HCT116 (cell line): ENCODE results near the gene MED13L. TPM values are rescaled to one million over a fixed set of nuclear protein-coding genes. Genes with fewer than 3 reads are reported as not detected.

Experiments used
- ATAC-seq: fragments of 200-7000 bp; cut with Tn5 transposase; 2 replicates; pipeline ENCODE4 v1.9.1; 2020; ENCODE audit warnings: mild to moderate bottlenecking, moderate library complexity
- BruUV-seq: library from RNA; stranded (reverse); fragments of 400-500 nt; replicated peaks from 2 replicates; lab custom pipeline; 2021; lab: Mats Ljungman, UMichigan
- CTCF ChIA-PET: fragments of 300-600 bp; sonication (Branson Sonifier 250); formaldehyde crosslinking; loops from one replicate; lab custom pipeline; 2021; ENCODE audit warnings: antibody characterized with exemption; lab: Charles Lee
- POLR2A ChIA-PET: fragments of 300-600, 350-600 bp; sonication (Branson Sonifier 250); formaldehyde crosslinking; loops from one replicate; lab custom pipeline; 2021; ENCODE audit warnings: antibody characterized with exemption; lab: Charles Lee
- RAD21 ChIA-PET, 2 experiments: fragments of 300-600 bp; sonication (Branson Sonifier 250); formaldehyde crosslinking; loops; one replicate each; lab custom pipeline; 2023; ENCODE audit warnings: low total read pairs in 2 of 2; ENCODE audit not compliant: uncharacterized antibody in 2 of 2, unreplicated experiment in 2 of 2, low non-redundant PET in 1 of 2; lab: Charles Lee
- DNase-seq: peaks from one replicate; pipeline ENCODE4 v3.0.0-alpha.2; 2010; ENCODE audit warnings: low read depth, low spot score
- H2AFZ ChIP-seq: fragments of 200-600 bp; shearing (Covaris generic), sonication (generic); 2 replicates; pipeline ENCODE4 v1.6.1; 2017; ENCODE audit warnings: low read depth, mixed run types, mixed read lengths, antibody characterized with exemption, low read length; ENCODE audit not compliant: poor library complexity, severe bottlenecking
- H3K27ac ChIP-seq: 2 replicates; pipeline ENCODE4 v1.5.1; 2012; ENCODE audit warnings: low read depth, low read length
- H3K27me3 ChIP-seq: fragments of 200-600 bp; sonication (generic); 2 replicates; pipeline ENCODE4 v1.6.1; 2016; ENCODE audit warnings: mixed run types, low read length, mixed read lengths; ENCODE audit not compliant: insufficient read depth
- H3K36me3 ChIP-seq, 2 experiments: fragments of 200-500 bp in 1 of 2; fragments of 200-600 bp in 1 of 2; sonication (Bioruptor generic) in 1 of 2; sonication (generic) in 1 of 2; 2 replicates each; pipeline versions ENCODE4 v1.5.1 to v1.6.1; 2014 to 2016; ENCODE audit warnings: low read length in 2 of 2, inconsistent platforms in 1 of 2, mixed read lengths in 1 of 2, mixed run types in 1 of 2; ENCODE audit not compliant: insufficient read depth in 2 of 2, control insufficient read depth in 1 of 2
- H3K4me1 ChIP-seq, 2 experiments: fragments of 200-600 bp in 1 of 2; sonication (generic) in 1 of 2; 2 replicates each; pipeline versions ENCODE4 v1.5.1 to v1.6.1; 2012 to 2017; ENCODE audit warnings: low read length in 2 of 2, inconsistent platforms in 1 of 2, mild to moderate bottlenecking in 1 of 2, mixed read lengths in 1 of 2, mixed run types in 1 of 2, moderate library complexity in 1 of 2; ENCODE audit not compliant: insufficient read depth in 2 of 2, control insufficient read depth in 1 of 2
- H3K4me2 ChIP-seq: fragments of 200-600 bp; sonication (generic); 2 replicates; pipeline ENCODE4 v1.6.1; 2017; ENCODE audit warnings: mixed run types, low read length, mixed read lengths
- H3K4me3 ChIP-seq, 2 experiments: fragments of 200-600 bp in 1 of 2; sonication (generic) in 1 of 2; replicated peaks in 1 of 2; 2 replicates each; pipeline ENCODE4 v1.5.1; 2011 to 2016; ENCODE audit warnings: low read length in 2 of 2, control low read depth in 1 of 2, low read depth in 1 of 2, mild to moderate bottlenecking in 1 of 2, mixed read lengths in 1 of 2, mixed run types in 1 of 2
- H3K79me2 ChIP-seq: fragments of 200-600 bp; sonication (generic); 2 replicates; pipeline ENCODE4 v1.6.1; 2017; ENCODE audit warnings: mild to moderate bottlenecking, mixed run types, low read length, moderate library complexity, mixed read lengths; ENCODE audit not compliant: insufficient read depth
- H3K9ac ChIP-seq: fragments of 200-600 bp; sonication (generic); 2 replicates; pipeline ENCODE4 v1.6.1; 2016; ENCODE audit warnings: low read length, mixed read lengths
- H3K9me2 ChIP-seq: fragments of 200-600 bp; sonication (generic), shearing (Covaris generic); 2 replicates; pipeline ENCODE4 v1.6.1; 2017; ENCODE audit warnings: mixed run types, mild to moderate bottlenecking, moderate library complexity; ENCODE audit not compliant: insufficient read depth
- H3K9me3 ChIP-seq, 2 experiments: fragments of 200-500 bp in 1 of 2; fragments of 200-600 bp in 1 of 2; sonication (Bioruptor generic) in 1 of 2; sonication (generic) in 1 of 2; 2 replicates each; pipeline ENCODE4 v1.6.1; 2014 to 2017; ENCODE audit warnings: low read length in 2 of 2, mixed read lengths in 2 of 2, inconsistent platforms in 1 of 2, low read depth in 1 of 2, mild to moderate bottlenecking in 1 of 2, mixed run types in 1 of 2, moderate library complexity in 1 of 2; ENCODE audit not compliant: control insufficient read depth in 1 of 2, insufficient read depth in 1 of 2
- H4K20me1 ChIP-seq: fragments of 200-600 bp; sonication (generic), shearing (Covaris generic); 2 replicates; pipeline ENCODE4 v1.6.1; 2017; ENCODE audit warnings: mixed run types, mild to moderate bottlenecking, moderate library complexity; ENCODE audit not compliant: insufficient read depth
- ATF3 ChIP-seq: IDR thresholded peaks from 2 replicates; pipeline ENCODE4 v1.6.1; 2012
- CBX3 ChIP-seq: IDR thresholded peaks from 2 replicates; pipeline ENCODE4 v1.6.1; 2012; ENCODE audit warnings: low read depth
- EGR1 ChIP-seq: IDR thresholded peaks from 2 replicates; pipeline ENCODE4 v1.6.1; 2012; ENCODE audit warnings: low read depth
- ELF1 ChIP-seq: IDR thresholded peaks from 2 replicates; pipeline ENCODE4 v1.6.1; 2012; ENCODE audit warnings: low read depth, borderline replicate concordance
- EZH2phosphoT487 ChIP-seq: fragments of 200-600 bp; IDR thresholded peaks from 2 replicates; pipeline ENCODE4 v1.6.1; 2018; ENCODE audit warnings: antibody characterized with exemption, borderline replicate concordance
- JUND ChIP-seq: IDR thresholded peaks from 2 replicates; pipeline ENCODE4 v1.6.1; 2012
- POLR2AphosphoS5 ChIP-seq: IDR thresholded peaks from 2 replicates; pipeline ENCODE4 v1.6.1; 2011; ENCODE audit warnings: mild to moderate bottlenecking, low read depth, low read length, moderate library complexity
- RAD21 ChIP-seq: IDR thresholded peaks from 2 replicates; pipeline ENCODE4 v1.6.1; 2012; ENCODE audit warnings: low read depth, mild to moderate bottlenecking
- SIN3A ChIP-seq: IDR thresholded peaks from 2 replicates; pipeline ENCODE4 v1.6.1; 2012; ENCODE audit warnings: low read depth
- SP1 ChIP-seq: IDR thresholded peaks from 2 replicates; pipeline ENCODE4 v1.6.1; 2012; ENCODE audit warnings: low read depth
- TCF7L2 ChIP-seq: IDR thresholded peaks from 2 replicates; pipeline ENCODE4 v1.7.0; 2011; ENCODE audit warnings: borderline replicate concordance, inconsistent platforms; ENCODE audit not compliant: insufficient read depth, insufficient read length; ENCODE audit errors: extremely low read depth
- ZNF274 ChIP-seq: fragments of 200-500 bp; sonication (Bioruptor generic); IDR thresholded peaks from 2 replicates; pipeline ENCODE4 v1.6.1; 2014; ENCODE audit warnings: mild to moderate bottlenecking, low read depth, low read length, inconsistent platforms
- intact Hi-C: fragments of 100-400 bp; cut with micrococcal nuclease; formaldehyde crosslinking; loops from 2 replicates; pipeline ENCODE4 v1.10.0; 2022
- total RNA-seq: library from RNA; stranded (reverse); gene quantifications from one replicate; pipeline ENCODE4 v1.2.1, GENCODE V29; 2021; ENCODE audit not compliant: unreplicated experiment
- TF ChIP-seq, protein P1 (sequence below): IDR thresholded peaks from 2 replicates; pipeline ENCODE4 v1.6.1; 2011; ENCODE audit warnings: mild to moderate bottlenecking, low read length, moderate library complexity; ENCODE audit not compliant: insufficient replicate concordance; ENCODE audit errors: extremely low read depth
- TF ChIP-seq, protein P2 (sequence below), 3 experiments: fragments of 200-600 bp in 1 of 3; sonication (generic) in 1 of 3; IDR thresholded peaks in 2 of 3; conservative IDR thresholded peaks in 1 of 3; 2 replicates each; pipeline ENCODE4 v1.5.1; 2012 to 2017; ENCODE audit warnings: low read depth in 2 of 3, low read length in 2 of 3, antibody characterized with exemption in 1 of 3, borderline replicate concordance in 1 of 3, control low read depth in 1 of 3, mild to moderate bottlenecking in 1 of 3, mixed read lengths in 1 of 3, mixed run types in 1 of 3, moderate library complexity in 1 of 3; ENCODE audit not compliant: insufficient read depth in 1 of 3

The MED13L gene
- total RNA-seq, 1 experiment from 2014 or later = 176 TPM

- BruUV-seq = no TSS peak
- no peaks in the 10 kb centered on the region for H3K27me3 ChIP-seq
- no peaks in the 10 kb centered on the region for H3K9me2 ChIP-seq
- RAD21 ChIA-PET = no interaction called here
- H3K4me3 ChIP-seq = no peak overlapping the region
- no peak overlapping the region for H3K27ac ChIP-seq
- no peaks in the 10 kb centered on the region for H3K9me3 ChIP-seq
- no peak for ATAC-seq
- intact Hi-C loops = no loop called here
- POLR2A ChIA-PET = no interaction called here
- peaks cover 14% of the 10 kb centered on the region; the same call in 1 of the 2 replicates for H4K20me1 ChIP-seq
- CTCF ChIA-PET = no interaction called here
- peaks cover 24 to 33% of the 10 kb centered on the region in 2 experiments for H3K36me3 ChIP-seq
- no peak overlapping the region for H2AFZ ChIP-seq
- H3K4me2 ChIP-seq = no peak overlapping the region
- DNase-seq = no peak
- no peak overlapping the region for H3K9ac ChIP-seq
- H3K79me2 ChIP-seq = peaks cover 89% of the 10 kb centered on the region
- H3K4me1 ChIP-seq = no peaks in the 10 kb centered on the region
- TF ChIP-seq JUND = no peak
- TF ChIP-seq TCF7L2 = no peak
These were observed 258.1 kb downstream of the MED13L start for GRCh38 chr12:116019415-116019814.

GRCh38 chr12:116018282-116018681 lies 259.2 kb downstream of the MED13L start:
- no peak for DNase-seq
- Histone ChIP-seq H3K4me3 (no peak overlapping the region), H3K27ac (no peak overlapping the region), H3K79me2 (peaks cover 89% of the 10 kb centered on the region), H3K36me3 (peaks cover 30 to 44% of the 10 kb centered on the region in 2 experiments), H4K20me1 (peaks cover 6% of the 10 kb centered on the region; the same call in 1 of the 2 replicates), H3K4me1 (no peaks in the 10 kb centered on the region), H3K9me3 (no peaks in the 10 kb centered on the region), H3K27me3 (no peaks in the 10 kb centered on the region), H3K9me2 (no peaks in the 10 kb centered on the region), H3K4me2 (no peak overlapping the region), H3K9ac (no peak overlapping the region), H2AFZ (no peak overlapping the region)
- intact Hi-C loops = no loop called here
- ChIA-PET POLR2A (no interaction called here), RAD21 (no interaction called here), CTCF (no interaction called here)
- no TSS peak for BruUV-seq
- no peak for ATAC-seq
- no peak for TF ChIP-seq POLR2AphosphoS5
- TF ChIP-seq SIN3A = no peak
- TF ChIP-seq SP1 = no peak
- no peak for TF ChIP-seq RAD21
- TF ChIP-seq ELF1 = no peak
- no peak for TF ChIP-seq ZNF274
- no peak for TF ChIP-seq TCF7L2
- TF ChIP-seq, protein P1, sequence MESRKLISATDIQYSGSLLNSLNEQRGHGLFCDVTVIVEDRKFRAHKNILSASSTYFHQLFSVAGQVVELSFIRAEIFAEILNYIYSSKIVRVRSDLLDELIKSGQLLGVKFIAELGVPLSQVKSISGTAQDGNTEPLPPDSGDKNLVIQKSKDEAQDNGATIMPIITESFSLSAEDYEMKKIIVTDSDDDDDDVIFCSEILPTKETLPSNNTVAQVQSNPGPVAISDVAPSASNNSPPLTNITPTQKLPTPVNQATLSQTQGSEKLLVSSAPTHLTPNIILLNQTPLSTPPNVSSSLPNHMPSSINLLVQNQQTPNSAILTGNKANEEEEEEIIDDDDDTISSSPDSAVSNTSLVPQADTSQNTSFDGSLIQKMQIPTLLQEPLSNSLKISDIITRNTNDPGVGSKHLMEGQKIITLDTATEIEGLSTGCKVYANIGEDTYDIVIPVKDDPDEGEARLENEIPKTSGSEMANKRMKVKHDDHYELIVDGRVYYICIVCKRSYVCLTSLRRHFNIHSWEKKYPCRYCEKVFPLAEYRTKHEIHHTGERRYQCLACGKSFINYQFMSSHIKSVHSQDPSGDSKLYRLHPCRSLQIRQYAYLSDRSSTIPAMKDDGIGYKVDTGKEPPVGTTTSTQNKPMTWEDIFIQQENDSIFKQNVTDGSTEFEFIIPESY = no peak
- TF ChIP-seq EGR1 = no peak
- no peak for TF ChIP-seq CBX3
- no peak for TF ChIP-seq ATF3
- TF ChIP-seq, protein P2, sequence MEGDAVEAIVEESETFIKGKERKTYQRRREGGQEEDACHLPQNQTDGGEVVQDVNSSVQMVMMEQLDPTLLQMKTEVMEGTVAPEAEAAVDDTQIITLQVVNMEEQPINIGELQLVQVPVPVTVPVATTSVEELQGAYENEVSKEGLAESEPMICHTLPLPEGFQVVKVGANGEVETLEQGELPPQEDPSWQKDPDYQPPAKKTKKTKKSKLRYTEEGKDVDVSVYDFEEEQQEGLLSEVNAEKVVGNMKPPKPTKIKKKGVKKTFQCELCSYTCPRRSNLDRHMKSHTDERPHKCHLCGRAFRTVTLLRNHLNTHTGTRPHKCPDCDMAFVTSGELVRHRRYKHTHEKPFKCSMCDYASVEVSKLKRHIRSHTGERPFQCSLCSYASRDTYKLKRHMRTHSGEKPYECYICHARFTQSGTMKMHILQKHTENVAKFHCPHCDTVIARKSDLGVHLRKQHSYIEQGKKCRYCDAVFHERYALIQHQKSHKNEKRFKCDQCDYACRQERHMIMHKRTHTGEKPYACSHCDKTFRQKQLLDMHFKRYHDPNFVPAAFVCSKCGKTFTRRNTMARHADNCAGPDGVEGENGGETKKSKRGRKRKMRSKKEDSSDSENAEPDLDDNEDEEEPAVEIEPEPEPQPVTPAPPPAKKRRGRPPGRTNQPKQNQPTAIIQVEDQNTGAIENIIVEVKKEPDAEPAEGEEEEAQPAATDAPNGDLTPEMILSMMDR (IDR thresholded peaks at IDR 0.05 in 2 of 3, conservative IDR thresholded peaks at IDR 0.05 in 1 of 3; ENCODE audit: borderline replicate concordance in 1 of 3, insufficient read depth in 1 of 3, low read depth in 2 of 3, low read length in 2 of 3) = no peak
- no peak for TF ChIP-seq EZH2phosphoT487
